Neutrophil (primary cell): ENCODE data around the gene ALPK3.

Source experiments
- H3K27ac ChIP-seq: fragments of 200-600 bp; sonication (generic); 2 replicates; pipeline ENCODE4 v1.5.1; 2016; ENCODE audit warnings: mild to moderate bottlenecking, moderate library complexity
- H3K27me3 ChIP-seq: fragments of 200-600 bp; sonication (generic); 2 replicates; pipeline ENCODE4 v1.6.0; 2016; ENCODE audit warnings: mild to moderate bottlenecking
- H3K36me3 ChIP-seq: fragments of 200-600 bp; sonication (generic); 2 replicates; pipeline ENCODE4 v1.5.1; 2017
- H3K4me1 ChIP-seq, 2 experiments: fragments of 200-600 bp in 1 of 2; sonication (generic) in 1 of 2; 1 replicate in 1 of 2; 2 replicates in 1 of 2; pipeline versions ENCODE4 v1.5.1 to v1.6.1; 2013 to 2016; ENCODE audit warnings: low read depth in 1 of 2, low read length in 1 of 2, mild to moderate bottlenecking in 1 of 2, moderate library complexity in 1 of 2; ENCODE audit not compliant: control insufficient read depth in 1 of 2, insufficient read depth in 1 of 2
- H3K4me3 ChIP-seq, 2 experiments: fragments of 200-600 bp in 1 of 2; sonication (generic) in 1 of 2; 1 replicate in 1 of 2; 2 replicates in 1 of 2; pipeline ENCODE4 v1.5.1; 2013 to 2016; ENCODE audit warnings: low read depth in 1 of 2, low read length in 1 of 2, mild to moderate bottlenecking in 1 of 2, moderate library complexity in 1 of 2
- H3K9me3 ChIP-seq: fragments of 200-600 bp; sonication (generic); 2 replicates; pipeline ENCODE4 v1.5.1; 2016
- CTCF ChIP-seq: fragments of 200-600 bp; sonication (generic); IDR thresholded peaks from 2 replicates; pipeline ENCODE4 v1.5.1; 2016; ENCODE audit warnings: antibody characterized with exemption

ALPK3 gene

DNA sequence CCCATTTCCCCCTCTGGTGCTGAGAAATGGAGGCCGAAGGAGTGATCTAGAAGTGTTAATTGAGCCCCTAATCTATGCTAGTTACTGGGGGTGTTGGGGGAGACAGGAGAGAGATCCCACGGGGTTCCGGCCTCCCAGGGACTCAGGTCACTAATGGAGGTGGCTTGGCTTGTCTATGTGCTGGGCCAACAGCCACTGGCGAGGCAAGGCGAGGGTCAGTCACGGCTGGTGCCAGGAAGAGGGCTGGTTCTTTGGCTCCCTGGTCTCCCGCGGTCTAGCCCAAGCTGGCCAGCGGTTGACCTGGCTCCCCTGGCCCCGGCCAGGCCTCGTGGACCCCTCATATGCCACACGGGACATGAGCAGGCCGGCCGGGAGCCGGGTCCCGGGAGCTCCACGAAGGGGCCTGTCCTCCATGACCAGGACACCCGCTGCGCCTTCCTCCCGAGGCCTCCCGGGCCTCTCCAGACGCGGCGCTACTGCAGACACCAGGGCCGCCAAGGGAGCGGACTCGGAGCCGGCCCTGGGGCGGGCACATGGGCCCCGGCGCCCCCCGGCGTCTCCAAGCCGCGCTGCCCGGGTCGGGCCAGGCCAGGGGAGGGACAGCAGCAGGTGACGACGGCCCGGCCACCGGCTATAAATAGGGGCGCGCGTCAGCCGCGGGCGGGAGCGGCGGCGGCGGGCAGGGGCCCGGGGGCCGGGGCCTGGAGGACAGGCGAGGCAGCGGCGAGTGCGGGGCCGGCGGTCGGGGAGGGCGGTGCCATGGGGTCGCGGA, at the start of gene ALPK3:
TSS of gene ALPK3 (plus strand) at position 663 of the 772 bp plus-strand sequence. CDS start at position 760, 97 bp downstream.
- Histone ChIP-seq H3K27me3 (peaks cover 10% of the 10 kb centered on the region), H3K36me3 (no peaks in the 10 kb centered on the region), H3K4me3 (no peak within 1 kb of the TSS), H3K27ac (no peak within 1 kb of the TSS), H3K9me3 (no peaks in the 10 kb centered on the region), H3K4me1 (peaks cover 28 to 31% of the 10 kb centered on the region in 2 experiments)
- TF ChIP-seq CTCF: no peak

GRCh38 chr15:84772031-84772430, 45.1 kb upstream of the ALPK3 start:
- no peak for TF ChIP-seq CTCF
- Histone ChIP-seq H3K27me3 (no peaks in the 10 kb centered on the region), H3K9me3 (no peaks in the 10 kb centered on the region), H3K27ac (peak overlapping the region; percentile 64), H3K4me1 (peaks cover 27 to 44% of the 10 kb centered on the region in 2 experiments), H3K36me3 (peaks cover 30% of the 10 kb centered on the region), H3K4me3 (no peak overlapping the region)

- Histone ChIP-seq H3K9me3 (no peaks in the 10 kb centered on the region), H3K36me3 (peaks cover 27% of the 10 kb centered on the region), H3K27me3 (no peaks in the 10 kb centered on the region), H3K4me1 (peaks cover 27 to 44% of the 10 kb centered on the region in 2 experiments), H3K27ac (peak overlapping the region; percentile 64), H3K4me3 (no peak overlapping the region)
- no peak for TF ChIP-seq CTCF
Measured at GRCh38 chr15:84772467-84772866, 44.7 kb upstream of the ALPK3 start.

GRCh38 chr15:84773716-84774115, 43.4 kb upstream of the ALPK3 start:
- Histone ChIP-seq H3K4me3 (no peak overlapping the region), H3K27me3 (no peaks in the 10 kb centered on the region), H3K36me3 (peaks cover 31% of the 10 kb centered on the region), H3K4me1 (peaks cover 27 to 44% of the 10 kb centered on the region in 2 experiments), H3K9me3 (no peaks in the 10 kb centered on the region), H3K27ac (peak overlapping the region; percentile 60)
- no peak for TF ChIP-seq CTCF

DNA sequence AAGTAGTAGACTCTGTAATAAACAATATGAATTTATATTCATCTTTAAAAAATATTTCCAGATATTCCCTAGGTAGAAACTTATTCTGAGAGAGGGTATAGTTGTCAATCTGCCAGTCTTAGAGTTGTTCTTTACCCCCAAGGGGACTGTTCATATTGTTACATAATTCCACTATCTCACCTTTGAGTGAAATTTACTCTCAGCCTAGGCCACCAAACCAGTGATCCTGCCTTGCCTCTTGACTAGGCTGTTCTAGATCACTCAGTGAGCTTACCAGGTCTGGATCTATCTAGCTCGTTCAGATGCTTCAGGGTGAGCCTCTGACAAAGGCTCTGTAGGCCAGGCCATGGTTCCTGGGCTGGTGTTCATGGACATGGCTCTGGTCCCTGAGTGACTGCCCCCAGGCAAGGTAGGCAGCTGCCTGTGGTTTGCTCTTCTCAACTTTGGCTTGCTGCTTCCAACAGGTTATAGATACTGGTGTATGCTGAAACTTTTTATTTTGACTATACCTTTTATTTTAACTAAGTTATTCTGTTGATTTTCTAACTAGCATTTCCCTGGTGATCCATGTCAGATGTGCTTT, 41.2 kb upstream of the ALPK3 start:
- TF ChIP-seq CTCF: no peak

More for the DNA sequence above, 41.2 kb upstream of the ALPK3 start:
- Histone ChIP-seq H3K4me1 (peaks cover 27 to 34% of the 10 kb centered on the region in 2 experiments), H3K9me3 (no peaks in the 10 kb centered on the region), H3K27ac (no peak overlapping the region), H3K4me3 (no peak overlapping the region), H3K27me3 (no peaks in the 10 kb centered on the region), H3K36me3 (peaks cover 16% of the 10 kb centered on the region)
